AML-193 (cell line): ENCODE results near the gene CDON.

ENCODE experiments used
- DNase-seq, 2 experiments: peaks; one replicate each; lab custom pipeline; 2025; lab: John Stamatoyannopoulos, UW

The CDON gene, protein sequence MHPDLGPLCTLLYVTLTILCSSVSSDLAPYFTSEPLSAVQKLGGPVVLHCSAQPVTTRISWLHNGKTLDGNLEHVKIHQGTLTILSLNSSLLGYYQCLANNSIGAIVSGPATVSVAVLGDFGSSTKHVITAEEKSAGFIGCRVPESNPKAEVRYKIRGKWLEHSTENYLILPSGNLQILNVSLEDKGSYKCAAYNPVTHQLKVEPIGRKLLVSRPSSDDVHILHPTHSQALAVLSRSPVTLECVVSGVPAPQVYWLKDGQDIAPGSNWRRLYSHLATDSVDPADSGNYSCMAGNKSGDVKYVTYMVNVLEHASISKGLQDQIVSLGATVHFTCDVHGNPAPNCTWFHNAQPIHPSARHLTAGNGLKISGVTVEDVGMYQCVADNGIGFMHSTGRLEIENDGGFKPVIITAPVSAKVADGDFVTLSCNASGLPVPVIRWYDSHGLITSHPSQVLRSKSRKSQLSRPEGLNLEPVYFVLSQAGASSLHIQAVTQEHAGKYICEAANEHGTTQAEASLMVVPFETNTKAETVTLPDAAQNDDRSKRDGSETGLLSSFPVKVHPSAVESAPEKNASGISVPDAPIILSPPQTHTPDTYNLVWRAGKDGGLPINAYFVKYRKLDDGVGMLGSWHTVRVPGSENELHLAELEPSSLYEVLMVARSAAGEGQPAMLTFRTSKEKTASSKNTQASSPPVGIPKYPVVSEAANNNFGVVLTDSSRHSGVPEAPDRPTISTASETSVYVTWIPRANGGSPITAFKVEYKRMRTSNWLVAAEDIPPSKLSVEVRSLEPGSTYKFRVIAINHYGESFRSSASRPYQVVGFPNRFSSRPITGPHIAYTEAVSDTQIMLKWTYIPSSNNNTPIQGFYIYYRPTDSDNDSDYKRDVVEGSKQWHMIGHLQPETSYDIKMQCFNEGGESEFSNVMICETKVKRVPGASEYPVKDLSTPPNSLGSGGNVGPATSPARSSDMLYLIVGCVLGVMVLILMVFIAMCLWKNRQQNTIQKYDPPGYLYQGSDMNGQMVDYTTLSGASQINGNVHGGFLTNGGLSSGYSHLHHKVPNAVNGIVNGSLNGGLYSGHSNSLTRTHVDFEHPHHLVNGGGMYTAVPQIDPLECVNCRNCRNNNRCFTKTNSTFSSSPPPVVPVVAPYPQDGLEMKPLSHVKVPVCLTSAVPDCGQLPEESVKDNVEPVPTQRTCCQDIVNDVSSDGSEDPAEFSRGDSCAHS (N-terminal part only)

DNA sequence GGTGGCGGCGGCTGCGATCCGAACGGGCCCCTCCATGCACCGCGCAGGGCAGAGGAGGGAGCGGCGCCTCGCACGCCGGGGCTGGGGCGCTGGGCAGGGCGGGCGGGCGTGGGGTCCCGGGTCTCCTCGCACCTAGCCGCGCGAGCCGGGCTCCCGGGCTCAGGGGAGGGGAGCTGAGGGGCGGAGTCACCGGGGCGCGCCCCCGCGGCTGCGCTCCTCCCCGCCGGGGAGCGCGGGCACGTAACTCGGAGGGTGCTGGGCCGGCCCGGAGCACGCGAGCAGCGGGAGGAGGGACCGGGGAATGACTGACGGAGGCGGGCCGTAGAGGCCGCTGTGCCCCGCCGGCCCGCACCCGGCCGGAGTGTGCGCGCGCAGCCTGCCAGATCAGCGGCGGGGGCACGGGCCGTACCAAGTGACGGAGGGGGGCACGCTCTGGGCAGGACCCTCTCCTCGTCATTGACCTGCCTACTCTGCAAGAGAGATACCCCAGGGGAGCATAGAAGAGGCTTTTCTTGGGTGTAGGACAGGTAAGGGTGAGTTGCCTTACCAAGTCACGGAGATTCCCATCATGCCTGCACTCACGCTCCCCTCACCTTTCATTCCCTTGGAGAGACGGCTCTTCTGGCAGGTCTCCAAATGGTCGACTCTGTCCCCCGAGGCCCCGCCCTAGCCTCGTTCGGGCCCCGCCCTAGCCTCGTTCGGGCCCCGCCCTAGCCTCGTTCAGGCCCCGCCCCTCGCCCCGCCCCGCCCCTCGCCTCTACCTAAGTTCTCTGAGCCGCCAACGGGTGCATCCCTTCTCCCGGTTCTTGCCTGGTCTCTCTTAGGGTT, at the start of gene CDON:
CDON (minus strand) TSS at position 188 of the 828 bp plus-strand sequence. CDS start 39,390 bp downstream, outside the sequence.
- peak; percentile 87 to 93 for DNase-seq

DNA sequence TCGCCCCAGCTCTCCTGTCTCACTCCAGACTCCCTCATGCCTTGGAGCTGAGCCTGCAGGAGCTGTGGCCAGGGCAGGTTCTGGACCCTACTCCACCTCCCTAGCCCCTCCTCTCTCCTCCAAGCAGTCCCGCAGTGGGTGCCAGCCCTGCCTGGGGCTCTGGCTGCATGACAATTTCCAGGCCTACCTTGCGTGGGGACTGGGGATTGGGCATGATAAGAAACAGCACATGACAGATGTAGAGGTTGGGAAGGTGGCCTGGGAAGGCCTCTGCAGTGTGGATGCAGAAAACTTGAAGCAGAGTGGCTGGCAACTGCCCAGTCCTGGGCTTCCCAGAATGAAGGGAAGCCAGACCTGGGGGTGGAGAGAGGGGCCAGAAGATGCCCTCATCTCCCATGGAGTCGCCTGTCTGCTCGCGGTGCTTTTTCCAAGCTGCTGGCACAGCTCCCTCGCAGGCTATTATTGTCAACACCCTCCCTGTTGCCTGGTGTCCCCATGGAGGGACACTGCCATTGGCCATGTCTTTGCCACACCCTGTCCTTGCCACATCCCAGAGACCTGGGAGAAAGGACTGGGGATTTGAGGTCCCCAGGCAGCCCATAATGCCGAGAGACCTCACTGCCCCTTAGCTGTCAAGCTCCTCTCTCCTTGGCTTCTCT, 48.9 kb upstream of the CDON start:
- no peak for DNase-seq

DNA sequence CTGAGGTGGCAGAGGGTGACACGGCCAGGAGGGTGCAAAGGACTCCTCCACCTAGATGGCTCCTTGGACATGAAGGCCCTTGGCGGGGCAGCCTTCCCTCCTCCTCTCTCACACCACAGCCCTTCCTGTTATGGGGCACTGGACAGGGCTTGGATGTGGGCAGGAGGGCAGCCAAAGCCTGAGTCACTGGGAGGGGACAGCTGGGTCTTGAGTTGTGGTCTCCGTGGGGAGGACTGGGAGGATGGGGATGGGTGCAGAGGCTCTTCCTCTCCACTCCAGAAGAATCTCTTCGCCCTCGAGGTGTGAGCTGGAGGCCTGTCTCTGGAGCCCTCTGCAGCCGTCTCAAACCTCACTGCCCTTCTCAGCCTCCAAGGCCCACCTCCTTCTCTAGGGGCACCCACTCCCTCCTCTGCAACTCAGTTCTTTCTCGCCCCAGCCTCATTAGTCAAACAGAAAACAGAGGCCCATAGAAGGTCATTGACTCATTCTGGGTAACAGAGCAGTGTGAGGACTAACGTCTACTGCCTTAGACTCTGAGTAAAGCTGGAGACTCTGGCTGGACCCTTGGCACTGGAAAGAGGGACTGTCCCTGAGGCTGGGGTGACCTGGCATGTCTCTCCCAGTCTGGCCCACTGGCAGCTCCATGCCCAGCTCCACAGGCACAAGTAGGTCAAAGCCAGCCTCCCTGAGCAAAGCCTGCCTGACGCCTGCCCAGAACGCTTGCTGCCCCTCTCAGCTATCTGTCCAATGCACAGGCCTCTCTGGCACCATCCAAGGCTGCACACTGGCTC, 47.5 kb upstream of the CDON start:
- DNase-seq, result no peak

DNA sequence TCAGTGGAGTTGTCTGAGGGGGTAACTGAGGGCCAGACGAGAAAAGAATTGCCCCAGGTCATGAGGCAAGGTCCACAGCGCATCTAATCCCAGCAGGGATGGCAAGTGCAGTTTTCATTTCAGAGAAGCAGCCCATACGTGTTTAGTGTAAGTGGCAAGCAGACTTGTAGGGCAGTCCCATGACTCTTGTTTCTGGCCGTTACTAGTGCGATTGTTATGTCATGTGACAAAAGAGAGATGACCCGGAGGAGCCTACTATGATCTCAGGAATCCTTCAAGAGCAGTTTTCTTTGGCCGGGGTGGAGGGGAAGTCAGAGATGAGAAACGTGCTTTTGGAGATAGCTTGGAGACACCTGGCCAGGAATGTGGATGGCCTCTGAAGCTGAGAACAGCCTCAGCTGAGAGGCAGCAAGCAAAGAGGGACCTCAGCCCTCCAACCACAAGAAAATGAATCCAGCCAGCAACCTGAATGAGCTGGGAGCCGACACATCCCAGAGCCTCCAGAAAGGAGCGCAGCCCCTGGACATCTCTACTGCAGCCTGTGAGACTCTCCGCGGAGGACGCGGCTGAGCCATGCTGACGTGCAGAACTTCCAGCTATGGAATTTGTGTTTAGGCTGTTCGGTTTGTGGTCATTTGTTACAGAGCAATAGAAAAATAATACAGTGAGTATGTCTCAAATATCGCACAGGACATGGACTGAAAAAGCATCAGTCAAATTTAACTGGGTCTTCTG, 44.1 kb upstream of the CDON start:
- DNase-seq, result no peak

DNA sequence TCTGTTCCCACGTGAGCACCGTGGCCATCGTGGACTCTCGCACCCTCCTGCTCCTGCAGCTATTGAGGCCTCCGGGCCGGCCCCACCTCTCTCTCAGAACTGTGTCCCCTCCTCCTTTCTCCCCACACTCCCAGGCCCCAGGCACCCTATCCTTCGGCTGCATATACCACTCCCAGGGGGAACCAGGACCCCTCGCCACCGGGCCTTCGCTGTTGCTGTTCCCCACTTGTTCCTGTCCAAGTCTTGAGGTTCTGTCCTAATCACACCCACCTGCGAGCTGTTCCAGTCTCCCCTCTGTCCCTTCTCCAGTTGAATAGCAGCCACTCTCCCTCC, 43.0 kb upstream of the CDON start:
- no peak for DNase-seq

DNA sequence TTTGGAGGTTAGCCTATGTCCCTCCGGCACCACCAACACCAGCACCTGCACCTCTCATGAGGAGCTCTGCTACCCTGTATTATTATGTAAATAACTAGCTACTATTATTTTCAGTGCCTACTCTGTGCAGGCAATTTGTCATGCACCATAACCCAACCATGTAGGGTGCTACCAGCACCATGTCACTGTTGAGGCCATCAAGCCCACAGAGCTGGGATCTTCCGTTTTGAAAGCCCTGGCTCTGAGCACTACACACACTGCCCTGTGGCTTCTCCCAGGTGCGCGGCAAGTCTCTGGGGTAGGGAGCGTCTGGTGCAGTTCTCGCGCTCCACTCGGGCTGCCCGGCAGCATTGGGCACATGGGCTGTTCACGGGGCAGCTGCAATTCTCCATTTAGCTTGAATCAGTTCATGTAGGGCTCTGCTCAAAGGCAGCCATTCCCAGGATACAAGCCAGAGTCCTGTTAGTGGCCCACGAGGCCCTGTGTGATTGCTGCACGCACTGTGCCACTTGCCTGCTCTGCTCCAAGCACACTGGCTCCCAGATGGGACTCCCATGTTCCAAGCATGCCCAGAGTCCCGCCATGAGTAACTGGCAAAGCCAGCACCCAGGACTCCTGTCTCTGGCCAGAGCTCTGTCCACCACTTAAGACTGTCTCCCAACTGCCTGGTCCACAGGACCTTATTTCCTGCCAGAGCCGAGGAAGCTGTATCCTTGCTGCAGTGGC, 42.5 kb upstream of the CDON start:
- DNase-seq, result no peak

DNA sequence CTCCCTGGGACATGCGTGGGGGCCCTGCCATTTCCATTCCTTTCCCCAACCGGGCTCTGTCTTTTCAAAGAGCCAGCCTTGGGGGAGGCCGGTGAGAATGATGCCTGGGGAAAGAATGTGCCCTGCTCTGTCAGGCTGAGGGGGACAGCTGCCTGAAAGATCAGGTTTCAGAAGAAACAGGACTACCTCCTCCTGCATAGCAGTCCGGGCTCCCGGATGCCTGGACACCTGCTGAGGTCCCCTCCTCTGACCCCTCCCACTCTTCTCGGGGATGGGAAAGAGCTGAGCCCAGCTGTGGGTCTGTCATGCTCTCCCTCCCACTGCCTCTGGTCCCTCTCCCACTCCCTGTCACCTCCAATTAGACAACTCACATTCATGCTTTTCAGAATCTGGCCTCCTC, 41.8 kb upstream of the CDON start:
- DNase-seq, result no peak

DNA sequence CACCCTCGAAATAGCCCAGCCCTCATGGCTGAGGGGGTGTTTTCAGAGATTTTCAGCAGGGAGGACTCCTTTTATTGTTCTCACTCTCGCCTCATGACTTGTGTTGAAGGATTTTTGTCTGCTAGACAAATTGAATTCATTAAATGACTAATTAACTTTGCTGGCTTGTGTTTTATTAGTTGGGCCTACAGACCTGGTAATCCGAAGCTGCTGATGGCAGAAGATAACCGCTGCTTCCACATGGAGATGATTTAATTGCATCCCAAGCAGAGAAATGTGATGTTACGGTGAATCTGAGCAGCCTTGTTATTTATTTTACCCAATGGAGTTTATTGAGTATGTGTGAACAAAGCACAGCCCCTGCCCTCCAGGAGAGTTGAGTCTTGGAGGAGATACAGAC, 40.5 kb upstream of the CDON start:
- no peak for DNase-seq

DNA sequence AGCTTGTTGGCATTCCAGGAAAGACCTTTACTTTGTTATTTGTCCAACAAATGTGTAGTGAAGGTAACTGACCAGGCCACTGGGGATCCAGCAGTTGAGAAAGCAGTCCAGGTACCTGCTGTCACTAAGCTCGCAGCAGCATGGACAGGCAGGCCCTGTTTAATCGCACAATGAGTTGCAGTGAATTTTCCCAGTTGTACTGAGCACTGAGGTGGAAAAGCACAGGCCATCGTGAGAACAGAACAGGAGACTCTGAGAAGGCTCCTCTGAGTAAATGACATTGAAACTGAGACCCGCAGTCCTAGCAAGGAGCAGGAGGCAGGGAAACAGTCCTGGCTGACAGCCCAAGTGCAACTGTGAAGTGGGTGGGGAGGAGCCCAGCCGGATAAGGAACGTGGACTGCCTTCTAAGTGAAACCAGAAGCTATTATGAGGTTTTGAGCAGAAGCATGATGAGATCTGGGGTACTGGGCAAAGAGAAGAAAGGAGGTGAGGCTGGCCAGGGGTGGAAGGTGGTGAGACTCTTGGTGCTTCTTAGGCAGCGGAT, 39.8 kb upstream of the CDON start:
- DNase-seq, result no peak

DNA sequence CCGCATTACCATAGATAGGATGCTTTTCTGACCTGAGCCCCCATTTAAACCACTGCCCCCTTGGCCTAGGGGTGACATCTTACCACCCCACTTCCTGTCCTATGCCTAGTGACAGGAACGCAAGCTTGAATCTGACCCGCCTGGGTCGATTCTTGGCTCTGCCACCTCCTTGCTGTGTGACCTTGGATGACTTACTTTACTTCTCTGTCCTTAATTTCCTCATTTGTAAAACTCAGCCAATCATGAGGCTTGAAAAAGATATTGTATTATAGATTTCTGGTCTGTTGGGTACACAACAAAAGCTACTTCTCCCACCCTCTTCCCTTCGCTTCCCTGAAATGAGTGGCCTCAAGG, 39.2 kb upstream of the CDON start:
- no peak for DNase-seq

DNA sequence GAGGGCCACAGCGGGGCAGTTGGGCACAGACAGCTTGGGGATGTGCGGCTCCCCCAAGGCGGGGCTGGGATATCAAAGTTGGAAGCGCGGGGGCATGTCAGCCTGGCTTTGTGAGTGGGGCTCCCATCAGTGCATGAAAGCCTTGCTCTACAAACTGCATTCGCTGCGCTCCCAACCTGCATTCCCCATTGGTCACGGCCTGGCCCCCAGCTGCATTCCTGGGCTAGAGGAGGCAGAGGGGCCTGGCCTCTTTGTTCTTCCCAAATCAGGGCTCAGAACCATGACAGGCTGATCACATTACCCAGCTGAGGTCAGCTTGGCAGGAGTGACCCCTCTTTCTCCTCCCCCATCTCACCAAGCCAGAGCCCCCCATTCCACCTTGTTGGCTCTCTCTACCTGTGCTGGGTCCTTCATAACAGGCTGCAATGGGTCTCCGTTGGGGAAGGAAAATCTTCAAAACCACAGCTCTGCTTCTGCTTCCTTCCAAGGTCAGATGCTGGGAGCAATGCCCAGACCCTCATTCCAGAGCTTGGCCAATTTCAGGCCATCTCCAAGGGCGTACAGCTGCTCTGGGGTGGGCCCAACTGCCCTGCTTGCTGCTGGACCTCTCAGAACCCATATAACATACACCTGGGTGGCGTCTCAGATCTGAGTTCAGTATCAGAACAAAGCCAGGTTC, 38.7 kb upstream of the CDON start:
- no peak for DNase-seq

DNA sequence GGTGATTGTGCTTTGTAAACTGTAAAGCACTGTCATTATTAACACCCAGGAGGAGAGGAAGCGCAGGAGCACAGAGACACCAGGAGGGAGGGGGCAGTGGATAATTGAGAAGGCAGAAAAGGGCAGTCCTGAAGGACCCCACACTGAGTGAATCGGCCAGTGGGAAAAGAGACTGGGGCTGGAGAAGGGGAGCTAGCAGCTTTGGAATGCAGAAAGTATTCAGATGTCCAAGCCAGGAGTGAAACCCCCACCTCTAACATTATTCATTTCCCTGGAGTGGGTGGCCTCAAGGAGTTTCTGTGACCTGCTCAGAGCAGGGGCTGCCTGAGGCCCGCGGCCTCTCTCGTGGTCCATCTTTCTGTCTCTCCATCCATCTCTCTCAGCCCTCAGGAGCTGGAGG, 38.0 kb upstream of the CDON start:
- no peak for DNase-seq

DNA sequence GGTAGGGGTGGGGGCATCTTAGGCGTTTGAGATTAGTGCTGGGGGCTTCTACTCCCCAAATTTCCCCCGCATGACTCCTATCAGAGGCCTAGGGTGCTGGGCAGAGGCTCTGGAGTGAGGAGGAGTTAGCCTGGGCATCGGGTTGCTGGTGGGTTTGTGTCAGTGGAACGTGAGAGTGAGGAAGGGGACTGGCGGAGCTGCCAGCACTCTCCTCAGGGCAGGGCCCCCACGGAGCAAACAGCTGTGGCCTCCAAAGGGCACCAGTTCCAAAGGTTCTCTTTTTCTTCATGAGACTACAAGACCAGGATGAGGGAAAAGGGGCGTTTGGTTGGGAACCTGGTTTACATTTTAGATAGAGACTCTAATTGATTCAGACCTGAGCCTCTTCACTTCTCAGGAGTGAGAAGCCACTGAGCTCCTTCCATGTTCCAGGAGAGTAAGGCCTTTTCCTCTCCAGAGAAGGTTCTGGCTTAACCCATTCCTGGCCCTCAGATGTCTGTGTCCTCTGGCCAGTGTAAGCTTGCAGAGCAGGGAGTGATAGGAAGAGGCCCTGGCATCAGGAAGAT, 35.6 kb upstream of the CDON start:
- no peak for DNase-seq

DNA sequence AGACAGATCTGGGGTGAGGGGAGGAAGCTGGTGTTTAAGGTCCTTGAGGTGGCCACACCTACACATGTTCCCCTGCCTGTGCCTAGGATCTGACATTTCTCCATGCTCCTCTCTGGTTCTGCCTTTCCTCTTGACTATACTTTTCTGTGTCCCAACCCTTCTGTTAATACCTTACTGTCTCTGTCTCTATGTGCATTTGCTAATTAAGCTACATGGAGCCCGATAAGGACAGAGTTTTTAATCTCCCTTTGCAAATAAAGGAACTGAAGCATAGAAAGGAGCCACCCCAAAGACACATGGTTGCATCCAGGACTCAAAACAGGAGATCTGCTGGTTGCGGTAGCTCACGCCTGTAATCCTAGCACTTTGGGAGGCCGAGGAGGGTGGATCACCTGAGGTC, 33.1 kb upstream of the CDON start:
- DNase-seq, result no peak

DNA sequence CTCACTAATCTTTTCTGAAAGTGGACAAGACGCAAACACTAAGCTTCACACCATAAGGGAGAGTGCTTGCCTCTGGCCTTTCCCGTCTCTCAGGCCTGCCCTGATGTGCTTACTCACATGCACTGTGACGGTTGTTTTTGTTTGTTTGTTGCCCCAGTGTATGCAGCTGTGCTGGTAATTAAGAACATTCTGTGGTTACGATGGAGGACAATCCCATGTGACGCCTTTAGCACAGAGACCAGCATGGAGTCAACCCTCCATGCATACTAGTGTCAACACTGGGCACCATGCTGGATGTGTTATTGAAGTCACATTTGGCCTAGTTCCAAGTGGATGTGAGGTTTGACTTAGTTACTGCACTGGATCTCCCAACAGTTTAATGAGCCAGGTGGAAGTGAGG, 27.8 kb upstream of the CDON start:
- DNase-seq, result no peak

DNA sequence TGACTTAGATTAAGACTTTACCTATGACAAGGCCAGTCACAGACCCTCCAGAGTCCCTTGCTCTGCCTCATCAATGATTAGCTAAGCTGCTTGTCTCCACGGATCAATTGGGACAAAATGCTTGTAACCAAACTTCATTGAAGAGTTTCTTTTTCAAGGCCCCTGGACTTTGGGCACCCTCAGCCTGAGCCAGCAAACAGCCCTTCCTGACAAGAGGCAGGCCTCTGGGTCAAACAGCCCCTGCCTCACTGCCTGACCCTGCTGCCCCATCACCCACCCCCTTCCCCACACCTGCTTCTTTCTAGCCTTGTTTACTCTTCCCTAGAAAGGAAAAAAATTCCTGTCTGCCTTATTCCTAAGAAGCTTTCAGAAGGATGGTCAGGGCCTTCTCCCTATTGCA, 26.3 kb upstream of the CDON start:
- no peak for DNase-seq

DNA sequence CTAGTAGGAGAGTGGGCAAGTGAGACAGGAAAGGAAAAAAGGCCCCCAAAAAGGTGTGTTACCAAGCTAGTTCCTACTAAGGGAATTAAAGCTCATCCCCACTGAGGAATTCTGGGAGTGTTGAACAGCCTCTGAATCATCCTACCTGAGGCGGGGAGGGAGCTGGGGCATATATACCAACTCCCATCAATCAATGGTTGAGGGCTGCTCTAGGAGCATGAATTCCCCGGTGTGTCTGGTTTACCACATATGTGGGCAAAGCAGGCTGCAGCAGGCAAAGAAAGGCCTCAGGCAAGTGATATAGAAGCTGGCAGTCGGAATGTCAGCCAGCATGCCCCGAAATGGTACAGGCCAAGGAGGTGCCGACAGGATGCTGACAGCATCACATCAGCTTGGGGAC, 23.6 kb upstream of the CDON start:
- no peak for DNase-seq

DNA sequence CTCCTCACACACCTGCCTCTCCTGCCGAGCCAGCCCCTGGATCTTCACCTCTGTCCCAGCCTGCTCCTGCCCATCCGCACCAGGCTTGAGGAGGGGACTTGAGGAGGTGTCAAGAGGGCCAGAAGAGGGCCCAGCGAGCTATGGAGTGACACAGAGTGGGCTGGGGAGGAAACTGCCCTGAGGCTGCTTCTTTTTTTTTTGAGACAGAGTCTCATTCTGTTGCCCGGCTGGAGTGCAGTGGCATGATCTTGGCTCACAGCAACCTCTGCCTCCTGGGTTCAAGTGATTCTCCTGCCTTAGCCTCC, 21.9 kb upstream of the CDON start:
- DNase-seq, result no peak
